ENCODE results near the gene PXK.

PXK gene

GRCh38 chr3:58466899-58467563 lies 134.3 kb downstream of the PXK start:
- DNase-seq (ENCODE audit: low read depth in 2 of 2): no peak

- no peak for DNase-seq (ENCODE audit: low read depth in 2 of 2)
Observed at GRCh38 chr3:58469096-58469495, 136.4 kb downstream of the PXK start.

GRCh38 chr3:58470363-58471024 lies 137.8 kb downstream of the PXK start:
- no peak for DNase-seq (ENCODE audit: low read depth in 2 of 2)

- peak in 1 of 2 experiments; percentile 43 for DNase-seq (ENCODE audit: low read depth in 2 of 2)
Observed at GRCh38 chr3:58471025-58471887, 138.6 kb downstream of the PXK start.

- DNase-seq (ENCODE audit: low read depth in 2 of 2): no peak
Observed at GRCh38 chr3:58473275-58473674, 140.6 kb downstream of the PXK start.

GRCh38 chr3:58474348-58474911 lies 141.7 kb downstream of the PXK start:
- DNase-seq (ENCODE audit: low read depth in 2 of 2): no peak

GRCh38 chr3:58474967-58475578 lies 142.4 kb downstream of the PXK start:
- no peak for DNase-seq (ENCODE audit: low read depth in 2 of 2)

Data from stimulated activated CD4-positive, alpha-beta T cell treated with anti-CD3 and anti-CD28 coated beads, Interleukin-12 subunit alpha, Interleukin-12 subunit beta, amount 100 ng/mL, for 24 hours (primary cell).